ENCODE measurements around the gene CA4.

DNA sequence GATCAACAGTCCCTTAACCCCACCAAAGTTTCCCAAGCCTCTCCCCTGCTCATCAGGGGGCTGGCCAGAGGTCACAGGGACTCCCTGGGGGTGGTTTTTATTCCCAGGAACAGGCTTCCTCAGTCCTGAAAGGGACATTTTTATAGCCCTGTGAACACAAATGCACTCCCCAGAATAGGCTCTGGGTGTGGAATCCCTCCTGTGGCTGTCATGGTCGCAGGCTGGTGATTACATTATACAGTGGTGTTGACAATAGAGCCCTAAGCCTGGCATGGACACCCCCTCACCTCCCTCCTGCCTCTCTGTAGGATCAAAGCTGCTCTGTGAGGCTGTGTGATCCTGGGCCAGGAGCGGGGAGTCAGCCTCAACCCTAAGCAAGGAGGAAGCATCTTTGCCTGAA is 1.4 kb upstream of the CA4 start:
- no peak for TF ChIP-seq GATA2 (IDR thresholded peaks at IDR 0.05; ENCODE audit: low read depth, low read length)
- no peak for TF ChIP-seq GATA3 (IDR thresholded peaks at IDR 0.05; ENCODE audit: low read depth, low read length)

All from SH-SY5Y (cell line).